ENCODE results near the gene CSF2. TPM values are rescaled to one million over a fixed set of nuclear protein-coding genes. Genes with fewer than 3 reads are reported as not detected.

The CSF2 gene
- polyA plus RNA-seq, 1 of the 3 experiments (the other 2 are of a cell fraction): 0.97 TPM

DNA sequence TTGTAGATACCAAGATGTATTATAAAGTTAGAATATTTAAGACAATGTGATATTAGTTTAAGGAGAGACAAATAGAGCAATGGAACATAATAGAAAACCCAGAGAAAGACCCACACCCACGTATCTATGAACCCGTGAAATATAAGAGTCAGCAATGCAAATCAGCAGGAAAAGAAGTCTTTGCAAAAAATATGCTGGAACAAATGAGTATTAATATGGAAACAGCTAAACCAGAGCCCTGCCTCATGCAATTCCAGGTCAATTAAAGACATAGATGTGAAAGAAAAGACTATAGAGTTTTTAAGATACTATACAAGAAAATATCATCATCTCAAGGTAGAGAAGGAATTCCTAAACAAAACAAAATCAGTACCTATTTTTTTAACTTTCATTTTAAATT, 36.2 kb upstream of the CSF2 start (continued):
- TF ChIP-seq RXRA (IDR thresholded peaks at IDR 0.05; ENCODE audit: borderline replicate concordance, low read depth) (no peak), NRF1 (IDR thresholded peaks at IDR 0.05; ENCODE audit: low read depth, low read length) (no peak)
- TF ChIP-seq, protein P1, sequence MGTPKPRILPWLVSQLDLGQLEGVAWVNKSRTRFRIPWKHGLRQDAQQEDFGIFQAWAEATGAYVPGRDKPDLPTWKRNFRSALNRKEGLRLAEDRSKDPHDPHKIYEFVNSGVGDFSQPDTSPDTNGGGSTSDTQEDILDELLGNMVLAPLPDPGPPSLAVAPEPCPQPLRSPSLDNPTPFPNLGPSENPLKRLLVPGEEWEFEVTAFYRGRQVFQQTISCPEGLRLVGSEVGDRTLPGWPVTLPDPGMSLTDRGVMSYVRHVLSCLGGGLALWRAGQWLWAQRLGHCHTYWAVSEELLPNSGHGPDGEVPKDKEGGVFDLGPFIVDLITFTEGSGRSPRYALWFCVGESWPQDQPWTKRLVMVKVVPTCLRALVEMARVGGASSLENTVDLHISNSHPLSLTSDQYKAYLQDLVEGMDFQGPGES (IDR thresholded peaks at IDR 0.05; ENCODE audit: low read depth, low read length): no peak

DNA sequence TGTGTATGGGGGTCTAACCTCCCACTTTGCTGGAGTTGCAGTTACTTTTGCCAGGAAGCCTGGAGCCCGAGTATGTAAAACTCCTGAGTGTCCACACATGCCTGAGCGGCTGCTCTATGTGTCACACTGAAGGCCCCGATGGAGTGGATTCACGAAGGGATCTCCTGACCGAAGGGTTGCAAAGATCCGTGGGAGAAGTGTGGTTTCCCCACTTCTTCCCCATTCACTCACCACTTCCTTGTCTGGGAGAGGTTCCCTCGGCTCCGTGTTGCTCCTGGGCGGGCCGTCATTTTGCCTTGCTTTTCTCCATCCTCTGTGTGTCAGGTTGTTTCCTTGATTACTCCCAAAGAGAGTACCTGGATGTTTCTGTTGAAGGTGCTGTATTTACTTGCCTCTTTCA, 29.4 kb upstream of the CSF2 start:
- Histone ChIP-seq H3K9me3 (no peaks in the 10 kb centered on the region), H3F3A (replicated peaks; ENCODE audit: insufficient read depth) (no peaks in the 10 kb centered on the region), H3K4me3 (ENCODE audit: low read depth in 2 of 2, low read length in 1 of 2) (no peak overlapping the region), H3K36me3 (replicated peaks in 1 of 2; ENCODE audit: control insufficient read depth in 1 of 2, insufficient read depth in 2 of 2, low read length in 1 of 2) (no peaks in the 10 kb centered on the region), H4K20me1 (ENCODE audit: insufficient read depth) (no peaks in the 10 kb centered on the region), H3K27ac (ENCODE audit: low read depth in 2 of 2, low read length in 1 of 2) (no peak overlapping the region), H3K4me1 (ENCODE audit: control insufficient read depth in 1 of 2, insufficient read depth in 2 of 2, low read depth in 1 of 2, low read length in 1 of 2) (no peaks in the 10 kb centered on the region), H3K27me3 (ENCODE audit: insufficient read depth) (no peaks in the 10 kb centered on the region), H3K9me2 (no peaks in the 10 kb centered on the region), H2AFZ (ENCODE audit: low read depth) (no peak overlapping the region), H3K4me2 (no peak overlapping the region), H3K9ac (no peak overlapping the region), H3K79me2 (ENCODE audit: insufficient read depth) (no peaks in the 10 kb centered on the region)
- CTCF ChIA-PET: no interaction called here
- POLR2A ChIA-PET: no interaction called here
- 49% methylated on average over 9 of the region's 10 CpGs for WGBS (ENCODE audit: low lambda C conversion rate)
- no peak for TF ChIP-seq CTCF (IDR thresholded peaks at IDR 0.05)
- TF ChIP-seq RXRA (IDR thresholded peaks at IDR 0.05; ENCODE audit: borderline replicate concordance, low read depth): no peak
- TF ChIP-seq SIN3A (IDR thresholded peaks at IDR 0.05; ENCODE audit: borderline replicate concordance, low read depth, low read length): no peak
- TF ChIP-seq NFIC (IDR thresholded peaks at IDR 0.05; ENCODE audit: borderline replicate concordance): no peak
- no peak for TF ChIP-seq NRF1 (IDR thresholded peaks at IDR 0.05; ENCODE audit: low read depth, low read length)
- no peak for DNase-seq

- H3K9ac ChIP-seq: no peak overlapping the region
- ChIA-PET POLR2A (no interaction called here), CTCF (no interaction called here)
- WGBS (ENCODE audit: low lambda C conversion rate): 57% methylated on average over 7 of the region's 7 CpGs
- no peaks in the 10 kb centered on the region for H3K4me1 ChIP-seq (ENCODE audit: control insufficient read depth in 1 of 2, insufficient read depth in 2 of 2, low read depth in 1 of 2, low read length in 1 of 2)
- no peak for DNase-seq
- TF ChIP-seq, protein P2, sequence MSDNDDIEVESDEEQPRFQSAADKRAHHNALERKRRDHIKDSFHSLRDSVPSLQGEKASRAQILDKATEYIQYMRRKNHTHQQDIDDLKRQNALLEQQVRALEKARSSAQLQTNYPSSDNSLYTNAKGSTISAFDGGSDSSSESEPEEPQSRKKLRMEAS (IDR thresholded peaks at IDR 0.05; ENCODE audit: low read depth): no peak
- TF ChIP-seq TAF1 (IDR thresholded peaks at IDR 0.05; ENCODE audit: borderline replicate concordance, low read depth, low read length): no peak
- no peak for TF ChIP-seq CTCF (IDR thresholded peaks at IDR 0.05)
- TF ChIP-seq SIN3A (IDR thresholded peaks at IDR 0.05; ENCODE audit: borderline replicate concordance, low read depth, low read length): no peak
- TF ChIP-seq REST (IDR thresholded peaks at IDR 0.05; ENCODE audit: low read depth, low read length): no peak
- TF ChIP-seq POLR2AphosphoS5 (IDR thresholded peaks at IDR 0.05; ENCODE audit: low read depth, low read length): no peak
- no peak for TF ChIP-seq TEAD4 (IDR thresholded peaks at IDR 0.05; ENCODE audit: borderline replicate concordance, insufficient read depth)
- TF ChIP-seq RXRA (IDR thresholded peaks at IDR 0.05; ENCODE audit: borderline replicate concordance, low read depth): no peak
- H3F3A ChIP-seq (replicated peaks; ENCODE audit: insufficient read depth): no peaks in the 10 kb centered on the region
- H3K27ac ChIP-seq (ENCODE audit: low read depth in 2 of 2, low read length in 1 of 2): no peak overlapping the region
- no peaks in the 10 kb centered on the region for H3K9me2 ChIP-seq
- no peak overlapping the region for H2AFZ ChIP-seq (ENCODE audit: low read depth)
- no peaks in the 10 kb centered on the region for H3K27me3 ChIP-seq (ENCODE audit: insufficient read depth)
- no peak overlapping the region for H3K4me2 ChIP-seq
- no peaks in the 10 kb centered on the region for H3K79me2 ChIP-seq (ENCODE audit: insufficient read depth)
- no peaks in the 10 kb centered on the region for H4K20me1 ChIP-seq (ENCODE audit: insufficient read depth)
- no peaks in the 10 kb centered on the region for H3K36me3 ChIP-seq (replicated peaks in 1 of 2; ENCODE audit: control insufficient read depth in 1 of 2, insufficient read depth in 2 of 2, low read length in 1 of 2)
- no peaks in the 10 kb centered on the region for H3K9me3 ChIP-seq
- no peak overlapping the region for H3K4me3 ChIP-seq (ENCODE audit: low read depth in 2 of 2, low read length in 1 of 2)
Observed at GRCh38 chr5:132046880-132047299, 26.7 kb upstream of the CSF2 start.
